Stimulated activated CD4-positive, alpha-beta T cell treated with anti-CD3 and anti-CD28 coated beads, Interleukin-1b, Interleukin-23, amount 100 ng/mL, for 4 hours (primary cell): ENCODE data around the gene NDUFA6.
"Not testable (repeated sequence)": the region's sequence is repeated elsewhere in the genome, so short reads cannot be mapped to it uniquely, and the experiment has no call there.

Experiments used
- DNase-seq, 2 donors: peaks; one replicate each; pipeline ENCODE4 v3.0.0-alpha.2; 2020; ENCODE audit warnings: low read depth in 2 of 2

NDUFA6 gene

GRCh38 chr22:42112793-42113192, 22.2 kb upstream of the NDUFA6 start:
- DNase-seq: not testable (repeated sequence)

GRCh38 chr22:42111798-42112197, 21.2 kb upstream of the NDUFA6 start:
- DNase-seq: no peak

GRCh38 chr22:42108848-42109247, 18.3 kb upstream of the NDUFA6 start:
- no peak for DNase-seq

GRCh38 chr22:42104332-42104860, 13.8 kb upstream of the NDUFA6 start:
- DNase-seq: not testable (repeated sequence)

GRCh38 chr22:42101199-42101598, 10.6 kb upstream of the NDUFA6 start:
- DNase-seq: no peak

- DNase-seq: no peak
Measured at GRCh38 chr22:42091455-42091782, 847 bp upstream of the NDUFA6 start.

- DNase-seq: no peak
Measured at GRCh38 chr22:42086051-42086450, 4.5 kb downstream of the NDUFA6 start.

- DNase-seq: no peak
Measured at GRCh38 chr22:42084874-42085273, 5.7 kb downstream of the NDUFA6 start.

- DNase-seq: no peak
Measured at GRCh38 chr22:42083119-42083518, 7.5 kb downstream of the NDUFA6 start.

- no peak for DNase-seq
Measured at GRCh38 chr22:42080287-42080686, 10.3 kb downstream of the NDUFA6 start.

GRCh38 chr22:42079319-42080251, 11.0 kb downstream of the NDUFA6 start, which contains the start of gene SMDT1:
Gene SMDT1 (plus strand): TSS chr22:42079700. CDS start chr22:42079769, 69 bp downstream.
- DNase-seq: peak; percentile 96

GRCh38 chr22:42078469-42079318, 11.9 kb downstream of the NDUFA6 start:
- no peak for DNase-seq

- DNase-seq: no peak
Measured at GRCh38 chr22:42077486-42078125, 13.0 kb downstream of the NDUFA6 start.

- DNase-seq: no peak
Measured at GRCh38 chr22:42076764-42077485, 13.6 kb downstream of the NDUFA6 start.

- no peak for DNase-seq
Measured at GRCh38 chr22:42074846-42075676, 15.5 kb downstream of the NDUFA6 start.

- DNase-seq: peak; percentile 34 to 50
Measured at GRCh38 chr22:42074132-42074811, 16.3 kb downstream of the NDUFA6 start, which contains the start of gene PHETA2. Gene PHETA2 (plus strand): TSS chr22:42074248. CDS start chr22:42077294, 3,046 bp downstream.

GRCh38 chr22:42073621-42074041, 16.9 kb downstream of the NDUFA6 start:
- no peak for DNase-seq

GRCh38 chr22:42072606-42073330, 17.8 kb downstream of the NDUFA6 start:
- no peak for DNase-seq

GRCh38 chr22:42071508-42071907, 19.1 kb downstream of the NDUFA6 start:
- DNase-seq: not testable (repeated sequence)
